ENCODE data around the gene BIN1. TPM values are rescaled to one million over a fixed set of nuclear protein-coding genes. Genes with fewer than 3 reads are reported as not detected.

Gene BIN1
- total RNA-seq, 1 experiment from 2014 or later: 42.5 TPM

GRCh38 chr2:127058246-127058953 lies 48.6 kb downstream of the BIN1 start (continued):
- TF ChIP-seq CTCF (IDR thresholded peaks at IDR 0.05): no peak
- TF ChIP-seq HMGA2 (CRISPR knock-in tag; IDR thresholded peaks at IDR 0.05): no peak

GRCh38 chr2:127057371-127058245 lies 49.3 kb downstream of the BIN1 start:
- H3K27me3 Mint-ChIP-seq (ENCODE audit: low read depth): no peaks in the 10 kb centered on the region
- TF ChIP-seq E2F1 (CRISPR knock-in tag; IDR thresholded peaks at IDR 0.05) (no peak), ZNF423 (CRISPR knock-in tag; IDR thresholded peaks at IDR 0.05) (no peak), USF1 (CRISPR knock-in tag; IDR thresholded peaks at IDR 0.05) (no peak), NFYB (CRISPR knock-in tag; conservative IDR thresholded peaks at IDR 0.05; ENCODE audit: low read depth) (no peak), HMGA2 (CRISPR knock-in tag; IDR thresholded peaks at IDR 0.05) (no peak), PRDM15 (CRISPR knock-in tag; IDR thresholded peaks at IDR 0.05) (no peak), ELF4 (CRISPR knock-in tag; IDR thresholded peaks at IDR 0.05; ENCODE audit: low read depth) (no peak), ZNF138 (CRISPR knock-in tag; conservative IDR thresholded peaks at IDR 0.05) (no peak), GTF2I (CRISPR knock-in tag; conservative IDR thresholded peaks at IDR 0.05) (no peak), SMAD3 (CRISPR knock-in tag; IDR thresholded peaks at IDR 0.05; ENCODE audit: borderline replicate concordance) (no peak), ZNF396 (CRISPR knock-in tag; IDR thresholded peaks at IDR 0.05; ENCODE audit: borderline replicate concordance) (no peak), HMGXB4 (CRISPR knock-in tag; IDR thresholded peaks at IDR 0.05) (no peak), ZNF512 (CRISPR knock-in tag; IDR thresholded peaks at IDR 0.05; ENCODE audit: borderline replicate concordance) (no peak), JUN (CRISPR knock-in tag; IDR thresholded peaks at IDR 0.05) (no peak), TP53 (CRISPR knock-in tag; IDR thresholded peaks at IDR 0.05) (no peak), CBFB (CRISPR knock-in tag; IDR thresholded peaks at IDR 0.05; ENCODE audit: low read depth) (no peak), NR1H2 (CRISPR knock-in tag; IDR thresholded peaks at IDR 0.05) (no peak), GRHL2 (CRISPR knock-in tag; IDR thresholded peaks at IDR 0.05; ENCODE audit: insufficient replicate concordance, severe bottlenecking) (no peak)
- TF ChIP-seq, protein P1, sequence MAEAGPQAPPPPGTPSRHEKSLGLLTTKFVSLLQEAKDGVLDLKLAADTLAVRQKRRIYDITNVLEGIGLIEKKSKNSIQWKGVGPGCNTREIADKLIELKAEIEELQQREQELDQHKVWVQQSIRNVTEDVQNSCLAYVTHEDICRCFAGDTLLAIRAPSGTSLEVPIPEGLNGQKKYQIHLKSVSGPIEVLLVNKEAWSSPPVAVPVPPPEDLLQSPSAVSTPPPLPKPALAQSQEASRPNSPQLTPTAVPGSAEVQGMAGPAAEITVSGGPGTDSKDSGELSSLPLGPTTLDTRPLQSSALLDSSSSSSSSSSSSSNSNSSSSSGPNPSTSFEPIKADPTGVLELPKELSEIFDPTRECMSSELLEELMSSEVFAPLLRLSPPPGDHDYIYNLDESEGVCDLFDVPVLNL (CRISPR knock-in tag; IDR thresholded peaks at IDR 0.05; ENCODE audit: borderline replicate concordance, low read depth): no peak
- CTCF ChIA-PET: no interaction called here
- no peak overlapping the region for H3K27ac Mint-ChIP-seq
- no peak for ATAC-seq
- H3K4me3 Mint-ChIP-seq: no peak overlapping the region
- POLR2A ChIA-PET: no interaction called here
- H3K4me1 Mint-ChIP-seq: peaks cover 2% of the 10 kb centered on the region; the same call in 1 of the 2 replicates
- no peaks in the 10 kb centered on the region for H3K9me3 Mint-ChIP-seq
- H3K36me3 Mint-ChIP-seq: peaks cover 3% of the 10 kb centered on the region
- no peak for DNase-seq (ENCODE audit: low spot score)
